BE2C (cell line): ENCODE results near the gene FAM161A.
A peak's percentile ranks its signal among the peaks of the same experiment; 100 is the strongest.
"Not testable (repeated sequence)": the region's sequence is repeated elsewhere in the genome, so short reads cannot be mapped to it uniquely, and the experiment has no call there.

Experiments
- DNase-seq: peaks from one replicate; pipeline ENCODE4 v3.0.0-alpha.2; 2020
- H3K27me3 ChIP-seq: fragments of 250-450 bp; sonication (Bioruptor Pico); 2 replicates; pipeline ENCODE4 v1.5.1; 2020; ENCODE audit warnings: mild to moderate bottlenecking
- H3K36me3 ChIP-seq: fragments of 250-450 bp; sonication (Bioruptor Pico); 2 replicates; pipeline ENCODE4 v1.5.1; 2020; ENCODE audit warnings: mild to moderate bottlenecking
- H3K4me1 ChIP-seq: fragments of 250-450 bp; sonication (Bioruptor Pico); 2 replicates; pipeline ENCODE4 v1.5.1; 2020
- H3K4me3 ChIP-seq: 2 replicates; pipeline ENCODE4 v1.5.1; 2011; ENCODE audit warnings: low read depth, low read length
- H3K9me3 ChIP-seq: fragments of 250-450 bp; sonication (Bioruptor Pico); 2 replicates; pipeline ENCODE4 v1.5.1; 2020
- CTCF ChIP-seq: IDR thresholded peaks from 2 replicates; pipeline ENCODE4 v1.5.1; 2012; ENCODE audit warnings: mild to moderate bottlenecking, low read depth, low read length

The FAM161A gene

GRCh38 chr2:61862085-61862484 lies 8.2 kb upstream of the FAM161A start:
- no peak for TF ChIP-seq CTCF
- H3K4me3 ChIP-seq: no peak overlapping the region
- H3K4me1 ChIP-seq: no peaks in the 10 kb centered on the region
- H3K36me3 ChIP-seq: no peaks in the 10 kb centered on the region; the same call in 1 of the 2 replicates
- DNase-seq: no peak
- H3K9me3 ChIP-seq: no peaks in the 10 kb centered on the region
- H3K27me3 ChIP-seq: no peaks in the 10 kb centered on the region

GRCh38 chr2:61857224-61857623 lies 3.4 kb upstream of the FAM161A start:
- no peaks in the 10 kb centered on the region for H3K4me1 ChIP-seq
- no peaks in the 10 kb centered on the region for H3K27me3 ChIP-seq
- no peaks in the 10 kb centered on the region for H3K36me3 ChIP-seq
- no peaks in the 10 kb centered on the region for H3K9me3 ChIP-seq
- TF ChIP-seq CTCF: no peak
- no peak overlapping the region for H3K4me3 ChIP-seq
- DNase-seq: no peak

- Histone ChIP-seq H3K36me3 (no peaks in the 10 kb centered on the region), H3K27me3 (no peaks in the 10 kb centered on the region), H3K4me3 (peak overlapping the region; percentile 85), H3K4me1 (no peaks in the 10 kb centered on the region), H3K9me3 (no peaks in the 10 kb centered on the region)
- peak; percentile 20 for DNase-seq
- TF ChIP-seq CTCF: no peak
Measured at GRCh38 chr2:61855318-61855613, 1.4 kb upstream of the FAM161A start.

- Histone ChIP-seq H3K4me3 (peak overlapping the region; percentile 85), H3K4me1 (no peaks in the 10 kb centered on the region), H3K36me3 (no peaks in the 10 kb centered on the region), H3K27me3 (no peaks in the 10 kb centered on the region), H3K9me3 (no peaks in the 10 kb centered on the region)
- TF ChIP-seq CTCF: no peak
- DNase-seq: peak; percentile 86
Measured at GRCh38 chr2:61854564-61855317, 881 bp upstream of the FAM161A start.

- Histone ChIP-seq H3K9me3 (no peaks in the 10 kb centered on the region), H3K27me3 (no peaks in the 10 kb centered on the region), H3K4me3 (peak overlapping the region; percentile 85), H3K4me1 (no peaks in the 10 kb centered on the region), H3K36me3 (no peaks in the 10 kb centered on the region)
- DNase-seq: no peak
- no peak for TF ChIP-seq CTCF
Measured at GRCh38 chr2:61853086-61853846, 594 bp downstream of the FAM161A start.

- H3K9me3 ChIP-seq, H3K36me3 ChIP-seq, H3K4me1 ChIP-seq, H3K27me3 ChIP-seq, H3K4me3 ChIP-seq, DNase-seq: not testable (repeated sequence)
Measured at GRCh38 chr2:61851270-61851669, 2.6 kb downstream of the FAM161A start.
